CD4-positive, alpha-beta T cell treated with Interleukin-17A for 4 hours (primary cell): ENCODE data around the gene HDDC2.
A peak's percentile ranks its signal among the peaks of the same experiment; 100 is the strongest.

Experiments
- DNase-seq: peaks from one replicate; pipeline ENCODE4 v3.0.0-alpha.2; 2020; ENCODE audit warnings: mixed read lengths

The HDDC2 gene, protein sequence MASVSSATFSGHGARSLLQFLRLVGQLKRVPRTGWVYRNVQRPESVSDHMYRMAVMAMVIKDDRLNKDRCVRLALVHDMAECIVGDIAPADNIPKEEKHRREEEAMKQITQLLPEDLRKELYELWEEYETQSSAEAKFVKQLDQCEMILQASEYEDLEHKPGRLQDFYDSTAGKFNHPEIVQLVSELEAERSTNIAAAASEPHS

DNA sequence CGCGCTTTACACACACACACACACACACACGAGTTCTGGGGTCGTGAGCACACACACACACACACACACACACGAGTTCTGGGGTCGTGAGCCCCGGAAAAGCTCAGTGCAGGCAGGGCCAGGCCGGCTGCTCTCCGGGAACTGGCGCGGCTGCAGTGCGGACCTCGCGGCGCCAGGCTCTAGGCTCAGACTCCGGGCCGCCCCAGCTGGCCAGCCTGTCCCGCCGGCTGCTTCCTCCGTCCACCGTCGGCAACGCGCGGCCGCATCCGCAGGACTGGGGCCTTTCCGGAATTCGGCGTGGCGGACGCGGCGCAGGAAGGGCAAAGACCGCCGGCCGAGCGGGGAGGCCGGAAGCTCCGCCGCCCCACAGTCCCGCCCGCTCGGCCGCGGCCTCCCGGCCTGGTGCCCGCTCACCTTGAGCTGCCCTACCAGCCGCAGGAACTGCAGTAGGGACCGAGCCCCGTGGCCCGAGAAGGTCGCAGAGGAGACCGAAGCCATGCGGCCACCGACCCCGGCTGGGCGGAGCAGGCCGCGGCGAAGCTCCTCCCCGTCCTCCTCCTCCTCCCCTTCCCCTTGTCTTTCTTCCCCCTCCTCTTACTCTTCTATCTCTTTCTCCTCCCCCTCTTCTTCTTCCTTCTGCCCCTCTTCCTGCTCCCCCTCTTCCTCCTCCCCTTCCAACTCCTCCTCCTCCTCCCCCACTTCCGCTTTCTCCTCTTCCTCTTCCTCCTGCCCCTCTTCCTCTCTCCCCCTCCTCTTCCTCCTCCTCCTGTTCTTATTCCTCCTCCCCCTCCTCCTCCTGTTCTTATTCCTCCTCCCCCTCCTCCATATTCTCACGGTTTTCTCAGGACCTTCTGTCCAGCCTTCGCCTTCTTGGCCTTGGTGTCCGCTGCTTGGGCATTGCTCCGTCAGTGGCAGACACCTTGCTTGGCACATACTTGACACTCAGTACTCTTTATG lies at the start of gene HDDC2:
TSS of gene HDDC2 (minus strand) at position 533 of the 957 bp plus-strand sequence. CDS start at position 498, 35 bp downstream.
- DNase-seq, result peak; percentile 65

DNA sequence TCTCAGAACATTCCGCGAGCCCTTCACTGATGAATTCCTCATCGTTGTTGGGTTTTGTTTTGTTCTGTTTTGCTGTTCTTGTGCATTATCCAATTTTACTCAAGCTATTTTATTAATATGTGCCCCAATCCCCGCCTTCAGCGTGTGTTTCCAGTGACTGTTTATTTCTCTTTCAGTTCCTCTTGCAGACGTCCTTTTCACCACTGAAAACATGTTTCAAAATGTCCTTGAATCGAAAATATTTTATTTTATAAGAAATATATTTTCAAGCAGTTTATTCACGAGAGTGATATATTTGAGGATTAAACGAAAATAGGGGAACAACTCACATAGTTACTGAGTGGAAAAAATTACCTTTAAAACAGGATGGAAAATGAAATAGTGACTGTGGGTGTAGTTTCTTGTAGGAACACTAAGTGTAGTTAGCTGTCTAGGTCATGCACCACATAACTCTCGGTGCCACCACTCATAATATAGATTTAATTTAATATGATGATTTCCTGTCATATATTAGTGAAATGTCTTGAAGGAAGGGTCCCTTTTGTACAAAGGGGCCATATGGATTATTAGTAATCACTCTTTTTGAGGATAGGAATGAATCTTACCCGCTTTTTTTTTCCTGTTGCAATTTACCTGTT lies 45.3 kb upstream of the HDDC2 start:
- DNase-seq, result no peak

DNA sequence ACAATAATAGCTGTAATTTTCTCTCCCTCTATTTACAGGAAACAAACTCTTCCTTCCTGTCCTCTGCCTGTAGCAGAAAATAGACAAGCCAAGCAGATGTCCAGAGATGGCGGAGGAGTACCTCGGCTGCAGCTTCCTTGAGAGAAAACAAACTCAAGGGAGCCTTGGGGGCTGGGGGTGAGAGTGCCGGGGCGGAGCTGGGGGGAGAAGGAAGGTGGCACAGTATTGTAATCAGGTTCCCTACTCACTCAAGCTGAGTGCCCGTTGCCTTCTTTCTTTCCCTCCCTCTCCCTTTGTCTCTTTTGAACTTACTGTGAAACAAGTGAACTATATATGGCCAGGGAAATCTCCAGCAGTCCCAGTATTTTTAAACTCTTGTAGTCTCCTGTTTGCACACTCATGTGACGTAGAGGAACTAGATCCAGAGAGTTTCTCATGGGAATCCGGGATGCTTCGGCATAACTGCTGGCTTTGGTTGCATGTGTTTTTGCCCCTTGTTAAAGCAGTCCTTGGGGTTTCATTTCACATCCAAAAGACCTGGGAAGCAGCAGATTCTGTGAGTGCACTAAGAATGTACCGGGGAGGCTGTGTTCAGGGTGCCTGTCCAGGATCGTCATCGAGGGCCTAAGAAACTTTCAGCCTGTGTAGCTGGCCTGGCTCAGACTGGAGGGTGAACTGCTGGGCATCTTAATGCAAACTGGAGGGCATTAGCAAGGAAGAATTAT lies 44.6 kb upstream of the HDDC2 start:
- no peak for DNase-seq

DNA sequence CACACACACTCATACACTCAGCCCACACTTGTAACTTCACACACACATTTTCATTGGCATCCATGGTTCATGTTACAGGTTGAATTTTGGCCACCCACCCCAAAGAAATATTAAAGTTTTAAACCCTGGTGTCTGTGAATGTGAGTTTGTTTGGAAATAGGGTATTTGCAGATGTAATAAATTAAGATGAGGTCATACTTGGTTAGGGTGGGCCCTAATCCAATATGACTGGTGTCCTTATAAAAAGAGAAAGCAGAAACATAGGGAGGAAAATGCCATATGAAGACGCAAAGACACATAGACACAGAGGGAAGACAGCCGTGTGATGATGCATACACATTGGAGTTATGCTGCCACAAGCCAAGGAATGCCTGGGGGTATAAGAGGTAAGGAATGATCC lies 39.7 kb upstream of the HDDC2 start:
- no peak for DNase-seq

DNA sequence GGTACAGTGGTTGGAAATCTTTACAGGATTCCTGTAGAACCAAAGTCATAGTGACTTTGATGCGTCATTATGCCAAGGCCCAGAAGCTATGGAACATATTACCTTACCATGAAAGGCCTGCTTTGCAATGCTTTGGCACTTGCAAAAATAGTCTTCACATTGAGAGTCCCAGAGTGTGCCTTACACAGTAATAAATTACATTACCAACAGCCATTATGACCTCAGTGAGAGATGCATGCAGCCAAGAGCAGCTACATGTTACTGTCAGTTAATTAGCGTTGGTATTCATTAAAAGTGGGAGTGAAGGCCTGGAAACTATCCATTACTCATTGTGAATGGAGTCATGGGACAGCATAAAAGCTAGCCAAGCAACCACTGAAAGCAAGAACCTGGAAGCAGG lies 39.2 kb upstream of the HDDC2 start:
- DNase-seq, result no peak

DNA sequence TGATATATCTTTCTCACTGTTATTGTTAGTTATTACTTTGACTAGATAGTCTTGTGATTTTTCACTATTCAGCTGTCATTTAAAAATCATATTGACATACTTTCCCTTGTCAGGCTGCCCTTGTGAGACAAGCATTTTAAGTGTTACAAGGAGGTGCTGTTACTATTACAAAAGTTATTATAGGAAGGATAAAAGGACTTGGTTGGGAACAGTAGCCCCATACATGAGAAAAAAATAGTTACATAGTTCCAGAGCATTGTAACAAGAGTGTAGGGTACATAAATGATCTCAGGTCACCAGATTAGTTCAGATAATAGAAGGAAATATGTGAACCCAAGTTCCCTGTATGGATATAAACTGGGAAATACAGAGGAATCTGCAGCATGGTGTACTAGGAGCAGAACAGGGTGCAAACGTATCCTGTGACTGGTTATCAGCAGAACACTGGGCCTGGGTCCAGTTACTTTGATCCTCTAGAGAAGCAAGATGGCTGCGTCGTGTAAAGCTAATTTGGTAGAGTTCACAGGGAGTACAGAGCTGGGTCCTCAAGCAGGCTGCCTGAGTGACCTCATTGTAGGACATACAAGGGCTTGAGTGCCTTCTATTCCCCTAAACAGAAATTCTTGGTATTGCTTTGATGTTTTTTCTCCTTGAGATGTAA lies 38.5 kb upstream of the HDDC2 start:
- no peak for DNase-seq

DNA sequence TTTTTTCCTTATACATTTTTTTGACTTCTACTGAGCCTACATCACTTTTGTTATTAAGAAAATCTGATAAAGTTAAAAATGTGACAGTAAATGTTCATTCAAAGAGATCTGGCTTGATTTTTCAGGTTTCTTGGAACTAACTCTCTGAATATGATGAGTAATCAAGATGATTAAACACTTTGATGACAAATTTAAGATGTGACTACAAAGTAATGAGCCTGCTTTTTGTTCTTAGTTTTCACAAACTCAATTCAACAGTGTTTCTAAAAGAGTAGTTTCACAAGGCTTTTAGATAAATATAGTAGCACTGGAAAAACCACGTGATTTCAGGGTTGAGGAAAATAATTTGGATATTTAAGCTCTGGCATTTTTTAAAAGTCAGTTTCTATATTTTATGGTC lies 37.9 kb upstream of the HDDC2 start:
- DNase-seq, result no peak

DNA sequence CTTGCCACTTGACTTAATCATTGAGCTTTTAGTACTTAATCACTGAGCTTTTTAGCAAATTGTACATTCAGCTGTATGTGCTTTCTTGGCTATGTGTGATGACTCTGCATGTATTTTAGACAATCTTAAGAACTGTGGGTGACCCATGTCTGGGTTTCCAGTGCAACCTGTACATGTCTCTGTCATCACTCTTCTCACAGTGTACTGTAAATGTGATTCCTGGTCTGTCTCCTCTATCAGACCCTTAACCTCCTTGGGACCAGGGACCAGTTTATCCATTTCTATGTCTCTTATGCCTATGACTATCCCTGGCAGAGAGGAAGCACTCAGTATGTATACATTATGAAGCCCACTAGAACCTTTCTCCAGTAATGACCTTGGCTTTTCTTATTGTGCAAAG lies 36.6 kb upstream of the HDDC2 start:
- DNase-seq, result no peak

DNA sequence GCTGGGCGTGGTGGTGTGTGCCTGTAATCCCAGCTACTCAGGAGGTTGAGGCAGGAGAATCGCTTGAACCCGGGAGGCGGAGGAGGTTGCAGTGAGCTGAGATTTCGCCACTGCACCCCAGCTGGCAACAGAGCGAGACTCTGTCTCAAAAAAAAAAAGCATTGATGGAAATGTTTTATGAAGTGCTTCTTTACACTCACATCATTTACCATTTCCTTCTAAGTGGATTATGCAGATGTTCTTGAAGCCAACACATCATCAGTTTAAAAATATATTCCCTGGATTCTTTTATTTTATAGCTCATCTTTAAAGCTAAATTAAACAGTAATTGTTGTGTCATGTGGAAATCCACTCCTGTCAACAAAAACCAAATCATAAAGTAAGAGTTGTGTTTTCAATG lies 35.9 kb upstream of the HDDC2 start:
- DNase-seq, result no peak

DNA sequence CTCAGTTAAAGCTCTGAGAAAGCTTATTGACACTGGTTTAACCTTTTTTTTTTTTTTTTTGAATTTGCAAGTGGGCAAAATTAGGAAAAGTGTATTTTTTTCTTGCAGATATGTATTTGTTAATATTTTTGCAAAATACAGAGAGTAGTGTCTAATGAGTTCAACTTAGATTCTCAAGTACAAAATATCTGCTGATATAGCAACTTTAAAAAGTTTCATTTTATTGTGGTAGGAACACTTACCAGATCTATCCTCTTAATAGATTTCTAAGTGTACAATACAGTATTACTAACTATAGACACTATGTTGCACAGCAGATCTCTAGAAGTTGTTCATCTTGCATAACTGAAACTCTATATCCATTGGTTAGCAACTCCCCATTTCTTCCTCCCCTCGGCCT lies 30.9 kb upstream of the HDDC2 start:
- DNase-seq, result no peak

DNA sequence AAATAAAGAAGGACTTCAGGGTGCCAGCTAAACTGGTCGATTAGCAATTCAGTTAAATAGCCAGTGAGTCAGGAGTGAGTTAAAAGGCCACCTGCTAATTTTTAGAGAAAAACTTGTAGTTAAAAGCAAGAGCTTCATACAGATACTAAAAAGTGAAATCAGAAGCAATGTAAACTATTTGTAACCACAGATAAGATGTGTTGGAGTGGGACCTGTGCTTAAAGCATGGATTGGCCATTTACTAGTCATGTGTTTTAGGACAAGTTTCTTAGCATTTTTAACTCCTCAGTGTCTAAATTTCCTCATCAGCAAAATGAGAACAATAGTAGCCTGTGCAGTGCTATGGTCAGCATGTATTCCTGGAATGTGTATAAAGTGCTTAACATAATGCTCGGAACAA lies 23.8 kb upstream of the HDDC2 start:
- DNase-seq, result no peak

DNA sequence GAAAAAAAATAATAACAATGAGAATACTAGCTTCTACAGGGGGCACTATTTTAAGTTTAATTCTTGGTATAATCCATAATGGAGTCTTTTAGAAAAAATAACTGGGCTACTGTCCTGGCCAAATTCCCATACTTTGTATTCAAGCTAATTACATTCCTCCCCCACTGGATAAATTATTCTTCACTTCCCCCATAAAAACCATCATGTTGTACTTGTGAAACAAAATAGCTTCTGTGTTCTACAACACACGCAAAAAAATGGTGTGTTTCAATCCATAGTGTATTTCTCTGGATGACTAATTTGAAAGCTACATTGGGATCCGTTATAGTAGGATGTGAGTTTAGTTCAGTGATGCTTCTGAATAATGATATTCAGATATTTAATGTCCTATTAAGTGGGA lies 21.6 kb upstream of the HDDC2 start:
- DNase-seq, result no peak

DNA sequence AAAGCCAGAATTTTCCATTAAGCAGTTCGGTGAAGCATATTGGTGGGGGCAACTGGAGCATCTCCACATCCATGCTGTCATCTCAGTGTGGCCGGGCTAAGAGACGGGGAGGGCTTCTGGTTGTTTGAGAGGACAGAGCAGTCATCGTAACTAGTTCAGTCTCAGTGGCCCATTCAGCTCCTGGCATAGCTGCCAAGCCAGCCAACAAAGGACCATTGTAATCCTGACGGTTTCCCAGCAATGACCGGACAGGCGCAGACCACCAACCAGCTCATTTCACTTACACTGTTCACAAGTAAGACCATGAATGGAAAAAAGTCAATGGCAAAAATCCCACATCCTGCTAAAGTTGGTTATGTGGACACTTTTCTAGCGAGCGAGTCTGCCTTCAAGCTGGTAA lies 14.9 kb upstream of the HDDC2 start:
- DNase-seq, result no peak

DNA sequence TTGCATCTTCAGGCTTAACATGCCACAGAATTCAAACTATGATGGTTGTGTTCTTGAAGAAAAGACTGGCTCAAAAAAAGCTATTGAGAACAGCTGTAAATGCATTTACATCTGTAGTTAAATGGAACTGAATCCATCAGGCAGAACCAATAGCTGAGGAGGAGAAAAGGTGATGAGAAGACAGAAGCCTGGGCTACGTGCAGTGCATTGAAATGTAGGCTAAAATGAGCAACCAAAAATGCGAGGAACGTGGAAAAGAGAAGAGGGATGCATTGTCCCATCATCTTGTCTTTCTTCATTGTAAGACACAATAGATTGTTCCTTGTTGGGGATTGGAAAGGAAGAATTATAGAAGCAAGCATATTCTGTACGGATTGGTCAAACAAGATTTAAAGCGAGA lies 13.8 kb upstream of the HDDC2 start:
- DNase-seq, result no peak

DNA sequence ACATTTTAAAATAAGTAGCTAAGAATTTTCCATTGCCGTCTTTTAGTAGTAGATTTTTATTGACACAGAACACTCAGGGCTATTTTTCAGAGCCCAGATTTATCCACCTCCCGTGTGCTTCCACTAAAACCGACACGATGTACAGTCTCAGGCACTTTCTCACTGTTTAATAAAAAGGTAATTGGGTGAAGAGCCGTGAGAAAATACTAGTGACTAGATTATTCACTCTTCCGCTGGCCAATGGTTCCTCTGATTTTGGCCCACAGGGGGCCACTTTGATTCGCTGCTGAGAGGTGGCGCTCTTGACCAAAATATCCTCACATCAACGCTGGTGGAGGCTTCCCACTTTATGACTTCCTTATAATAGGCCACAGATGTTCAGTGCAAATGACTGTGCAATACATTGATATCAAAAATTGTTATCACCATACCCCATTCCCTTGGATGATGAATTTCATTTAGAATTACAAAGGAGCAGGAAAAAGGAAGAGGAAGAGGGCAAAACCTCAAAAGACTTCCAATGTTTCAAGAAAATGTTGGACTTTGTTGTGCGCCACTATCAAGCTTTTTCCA lies 12.3 kb upstream of the HDDC2 start:
- peak; percentile 53 for DNase-seq

DNA sequence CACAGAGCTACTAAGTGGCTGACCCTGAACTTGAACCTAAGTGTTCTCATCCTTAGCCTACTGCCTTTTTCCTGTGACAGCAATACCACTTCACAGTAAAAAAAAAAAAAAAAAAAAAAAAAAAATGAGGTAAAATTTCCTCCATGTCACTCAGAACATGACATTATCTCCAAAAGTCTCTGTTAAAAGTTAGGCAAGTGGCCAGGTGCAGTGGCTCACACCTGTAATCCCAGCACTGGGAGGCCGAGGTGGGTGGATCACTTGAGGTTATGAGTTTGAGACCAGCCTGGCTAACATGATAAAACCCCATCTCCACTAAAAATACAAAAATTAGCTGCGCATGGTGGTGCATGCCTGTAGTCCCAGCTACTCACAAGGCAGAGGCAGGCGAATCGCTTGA lies 11.2 kb upstream of the HDDC2 start:
- no peak for DNase-seq

DNA sequence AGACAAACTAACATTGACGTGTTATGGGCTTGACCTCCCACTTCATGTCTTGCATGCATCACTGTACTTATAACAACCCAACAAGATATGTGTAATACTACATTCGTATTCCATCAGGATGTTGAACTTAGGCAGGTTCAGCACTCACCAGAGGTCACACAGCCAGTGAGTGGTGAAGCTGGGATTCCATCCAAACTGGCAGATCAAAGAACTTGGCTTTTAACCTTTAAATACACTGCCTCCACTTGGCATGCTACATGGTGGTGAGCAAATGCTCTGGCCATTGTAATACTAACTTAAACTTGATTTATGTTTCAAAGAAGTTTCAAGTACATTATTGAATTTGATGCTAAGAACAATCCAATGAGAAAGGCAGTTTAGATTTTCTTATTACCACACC lies 10.7 kb upstream of the HDDC2 start:
- no peak for DNase-seq

DNA sequence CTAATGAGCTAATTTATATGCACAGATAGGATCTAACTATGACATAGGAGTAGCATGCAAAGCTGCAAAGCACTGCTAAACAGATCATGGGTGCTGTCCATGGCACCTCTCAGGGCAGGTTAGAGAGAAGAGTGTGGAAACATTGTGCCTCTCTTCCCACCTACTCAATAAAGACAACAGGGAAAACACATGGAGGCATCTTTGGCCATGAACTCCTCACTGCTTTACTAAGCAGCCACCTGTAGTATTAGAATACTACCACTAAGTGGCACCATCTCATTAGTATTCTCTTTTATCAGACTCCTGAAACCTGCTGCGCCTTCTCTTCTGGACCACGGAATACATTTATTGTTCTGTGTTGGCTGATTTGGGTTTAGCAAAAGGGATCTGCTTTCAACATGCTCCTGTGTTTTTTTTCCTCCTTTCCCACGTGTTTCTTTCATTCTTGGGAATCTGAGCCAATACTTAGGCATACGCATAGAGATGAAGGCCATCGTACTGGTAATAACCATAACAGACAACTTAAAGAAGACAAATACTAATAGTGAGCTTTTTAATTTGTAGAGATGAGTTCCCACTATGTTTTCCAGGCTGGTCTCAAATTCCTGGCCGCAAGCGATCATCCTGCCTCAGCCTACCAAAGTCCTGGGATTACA lies 9.4 kb upstream of the HDDC2 start:
- peak; percentile 14 for DNase-seq

DNA sequence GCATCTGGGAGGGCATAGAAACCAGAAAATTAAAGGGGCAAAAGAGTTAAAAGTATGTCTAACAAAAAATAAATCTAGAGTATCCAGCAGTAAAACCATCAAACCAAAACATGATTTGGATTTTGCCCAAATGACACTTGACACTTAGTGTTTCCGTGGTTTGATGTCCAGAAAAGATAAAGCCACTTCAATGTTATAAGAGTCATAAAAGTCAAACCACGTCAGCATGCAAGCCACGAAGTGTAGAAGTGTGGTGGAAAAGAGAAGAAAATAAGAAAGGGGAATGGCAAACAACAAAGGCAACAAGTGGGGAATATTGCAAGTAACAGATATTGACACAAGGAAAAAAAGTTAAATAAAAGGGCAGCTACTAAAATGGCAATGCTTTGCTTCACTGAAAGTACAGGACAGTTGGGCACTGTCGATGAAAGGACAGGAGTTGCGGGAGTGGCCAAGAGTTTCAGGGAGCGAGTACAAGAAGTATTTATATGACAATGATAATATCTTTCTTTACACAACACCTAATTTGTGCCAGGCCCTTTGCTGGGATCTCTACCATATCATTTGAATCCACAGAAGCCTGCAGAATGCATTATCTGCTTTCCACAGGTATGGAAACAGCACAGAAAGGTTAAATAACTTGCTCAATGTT lies 6.3 kb upstream of the HDDC2 start:
- DNase-seq, result no peak

DNA sequence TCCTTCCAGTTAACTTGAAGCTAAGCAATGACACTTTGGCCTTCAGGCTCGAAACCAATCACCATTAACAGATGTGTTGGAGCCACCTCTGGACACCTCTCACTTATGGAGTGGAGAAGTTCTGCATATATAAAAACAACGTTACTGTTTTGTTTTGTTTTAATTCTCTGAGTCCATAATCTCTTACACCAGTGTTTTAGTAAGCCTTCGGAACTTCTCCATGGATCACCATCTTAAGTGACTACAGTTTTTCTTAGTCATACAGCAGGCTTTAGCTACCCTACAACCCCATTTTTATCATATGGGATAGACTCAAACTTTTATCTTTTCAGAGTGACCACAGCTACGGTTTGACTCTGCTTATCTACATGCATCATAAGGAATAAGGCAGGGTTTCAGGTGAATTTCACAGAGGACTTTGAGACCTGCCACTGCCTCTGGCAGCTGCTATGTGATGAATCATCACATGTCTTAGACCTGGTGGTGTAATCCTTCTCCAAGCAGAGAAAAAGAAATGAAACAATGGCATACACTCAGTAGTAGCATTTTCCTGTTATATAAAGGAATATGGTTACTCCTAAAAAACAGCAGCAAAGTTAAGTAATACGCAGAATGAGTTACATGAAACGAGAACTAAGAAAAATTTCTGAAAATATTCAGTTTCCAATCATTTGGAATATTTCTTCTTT lies 5.5 kb upstream of the HDDC2 start:
- no peak for DNase-seq

DNA sequence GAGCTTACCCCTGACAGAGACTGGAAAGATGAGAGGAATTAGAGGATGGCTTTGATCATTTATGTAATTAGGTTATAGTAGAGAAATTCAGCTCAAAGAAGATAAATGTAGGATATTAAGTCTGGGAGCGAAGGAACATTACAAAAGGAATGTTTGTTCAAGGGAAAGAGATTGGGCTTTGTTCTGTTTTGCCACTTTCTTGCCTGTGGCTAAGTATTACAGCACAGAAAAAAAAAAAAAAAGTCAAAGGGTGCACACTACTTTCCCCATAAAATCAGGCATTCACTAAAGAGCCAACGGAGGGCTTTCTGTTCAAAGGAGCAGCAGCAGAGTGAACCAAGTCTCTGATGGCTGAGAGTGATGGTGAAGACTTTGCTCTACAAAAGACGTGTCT lies 5.0 kb upstream of the HDDC2 start:
- DNase-seq, result no peak
